Mesothelial cell of epicardium (in vitro differentiated cells): Measurements from ENCODE around the gene ANKRD33B. TPM values are rescaled to one million over a fixed set of nuclear protein-coding genes. Genes with fewer than 3 reads are reported as not detected.

Experiments
- DNase-seq, 2 experiments: peaks; one replicate each; pipeline ENCODE4 v3.0.0; 2021; ENCODE audit warnings: low spot score in 2 of 2; ENCODE audit not compliant: unreplicated experiment in 2 of 2
- H3K27ac Mint-ChIP-seq: 2 replicates; pipeline ENCODE4 v1.8.0; 2021; ENCODE audit warnings: mixed read lengths
- H3K27me3 Mint-ChIP-seq: 2 replicates; pipeline ENCODE4 v1.8.0; 2021; ENCODE audit warnings: low read depth, mixed read lengths
- H3K36me3 Mint-ChIP-seq: 2 replicates; pipeline ENCODE4 v1.8.0; 2021; ENCODE audit warnings: mixed read lengths
- H3K4me1 Mint-ChIP-seq: 2 replicates; pipeline ENCODE4 v1.8.0; 2021; ENCODE audit warnings: mixed read lengths
- H3K4me3 Mint-ChIP-seq: 2 replicates; pipeline ENCODE4 v1.8.0; 2021; ENCODE audit warnings: mild to moderate bottlenecking, moderate library complexity, mixed read lengths
- H3K9me3 Mint-ChIP-seq: 2 replicates; pipeline ENCODE4 v1.8.0; 2021; ENCODE audit warnings: mixed read lengths
- total RNA-seq: library from RNA; stranded (reverse); gene quantifications from 3 replicates; pipeline ENCODE4 v1.2.1, GENCODE V29; 2021
- TF ChIP-seq, protein P1 (sequence below): fragments of 200-600 bp; sonication (generic); IDR thresholded peaks from one replicate; pipeline ENCODE4 v1.5.0; 2021; ENCODE audit warnings: antibody characterized with exemption; ENCODE audit not compliant: unreplicated experiment

ANKRD33B gene
- total RNA-seq, 1 donor from 2014 or later, result 3.8 TPM

DNA sequence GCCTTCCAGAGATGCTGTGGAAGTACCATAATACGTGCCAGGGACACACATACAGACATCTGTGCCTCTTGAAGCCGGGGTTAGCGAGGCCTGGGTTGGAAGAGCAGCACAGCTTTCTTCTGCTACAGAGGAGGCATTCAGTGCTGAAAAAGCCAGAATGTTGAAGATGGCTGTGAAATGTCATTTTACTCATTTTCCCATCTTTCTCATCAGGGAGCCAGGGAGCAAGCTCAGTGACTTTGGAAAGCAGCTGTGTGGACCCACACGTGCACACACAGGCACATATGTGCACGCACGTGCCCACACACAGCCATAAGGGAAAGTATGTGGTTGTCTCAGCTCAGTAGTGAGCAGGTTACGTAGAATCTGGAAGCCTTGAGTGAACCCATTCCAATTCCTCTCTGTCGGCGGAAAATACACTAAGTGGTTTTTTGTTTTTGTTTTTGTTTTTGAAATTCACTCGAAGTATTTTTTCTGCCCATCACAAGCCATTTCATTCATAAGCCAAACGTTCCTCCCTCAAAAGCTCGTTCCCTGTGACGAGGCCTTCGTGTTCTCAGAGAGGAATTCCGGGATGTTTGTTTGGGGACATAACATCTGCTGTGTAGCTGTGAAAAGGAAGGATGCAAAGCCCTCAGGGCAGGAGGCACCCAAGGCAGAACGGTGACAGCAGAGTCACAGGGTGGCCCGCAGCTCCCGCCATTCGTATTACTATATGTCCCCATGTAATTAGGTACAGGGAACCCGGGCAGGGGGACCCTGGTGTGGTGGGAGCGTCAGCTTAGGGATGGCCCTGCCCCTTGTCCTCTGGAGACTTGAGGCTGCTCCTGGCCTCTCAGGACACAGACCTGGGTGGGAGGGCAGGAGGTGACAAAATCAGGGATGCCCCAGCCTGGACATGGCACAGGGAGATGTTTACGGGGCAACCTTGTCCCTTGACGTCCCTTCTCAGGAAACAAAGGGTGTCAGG is 29.0 kb upstream of the ANKRD33B start:
- Mint-ChIP-seq H3K4me1 (peaks cover 28% of the 10 kb centered on the region), H3K36me3 (no peaks in the 10 kb centered on the region), H3K27ac (no peak overlapping the region), H3K4me3 (no peak overlapping the region), H3K27me3 (no peaks in the 10 kb centered on the region), H3K9me3 (peaks cover 4% of the 10 kb centered on the region)
- DNase-seq, result no peak
- TF ChIP-seq, protein P1, sequence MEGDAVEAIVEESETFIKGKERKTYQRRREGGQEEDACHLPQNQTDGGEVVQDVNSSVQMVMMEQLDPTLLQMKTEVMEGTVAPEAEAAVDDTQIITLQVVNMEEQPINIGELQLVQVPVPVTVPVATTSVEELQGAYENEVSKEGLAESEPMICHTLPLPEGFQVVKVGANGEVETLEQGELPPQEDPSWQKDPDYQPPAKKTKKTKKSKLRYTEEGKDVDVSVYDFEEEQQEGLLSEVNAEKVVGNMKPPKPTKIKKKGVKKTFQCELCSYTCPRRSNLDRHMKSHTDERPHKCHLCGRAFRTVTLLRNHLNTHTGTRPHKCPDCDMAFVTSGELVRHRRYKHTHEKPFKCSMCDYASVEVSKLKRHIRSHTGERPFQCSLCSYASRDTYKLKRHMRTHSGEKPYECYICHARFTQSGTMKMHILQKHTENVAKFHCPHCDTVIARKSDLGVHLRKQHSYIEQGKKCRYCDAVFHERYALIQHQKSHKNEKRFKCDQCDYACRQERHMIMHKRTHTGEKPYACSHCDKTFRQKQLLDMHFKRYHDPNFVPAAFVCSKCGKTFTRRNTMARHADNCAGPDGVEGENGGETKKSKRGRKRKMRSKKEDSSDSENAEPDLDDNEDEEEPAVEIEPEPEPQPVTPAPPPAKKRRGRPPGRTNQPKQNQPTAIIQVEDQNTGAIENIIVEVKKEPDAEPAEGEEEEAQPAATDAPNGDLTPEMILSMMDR, result no peak

DNA sequence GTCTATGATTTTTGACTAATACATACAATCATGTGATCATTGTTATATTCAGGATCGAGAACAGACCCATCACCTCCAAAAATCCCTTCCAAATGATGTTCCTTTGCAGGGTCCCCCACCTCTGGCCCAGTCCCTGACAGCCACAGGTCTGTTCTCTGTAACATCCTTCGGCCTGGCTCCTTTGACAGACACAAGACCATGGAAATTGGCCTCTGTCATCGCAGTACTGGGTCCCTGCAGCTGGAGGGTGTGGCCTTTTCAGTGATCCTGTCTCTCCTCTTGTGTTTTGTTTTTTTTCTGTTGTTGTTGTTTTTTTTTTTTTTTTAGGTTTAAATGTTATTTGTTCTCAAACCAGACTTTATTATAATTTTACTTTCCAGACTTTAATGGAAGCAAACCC is 27.4 kb upstream of the ANKRD33B start:
- Mint-ChIP-seq H3K27me3 (no peaks in the 10 kb centered on the region), H3K9me3 (no peaks in the 10 kb centered on the region), H3K27ac (no peak overlapping the region), H3K36me3 (no peaks in the 10 kb centered on the region), H3K4me3 (no peak overlapping the region), H3K4me1 (peaks cover 28% of the 10 kb centered on the region)
- no peak for DNase-seq
- TF ChIP-seq, protein P1, result no peak

DNA sequence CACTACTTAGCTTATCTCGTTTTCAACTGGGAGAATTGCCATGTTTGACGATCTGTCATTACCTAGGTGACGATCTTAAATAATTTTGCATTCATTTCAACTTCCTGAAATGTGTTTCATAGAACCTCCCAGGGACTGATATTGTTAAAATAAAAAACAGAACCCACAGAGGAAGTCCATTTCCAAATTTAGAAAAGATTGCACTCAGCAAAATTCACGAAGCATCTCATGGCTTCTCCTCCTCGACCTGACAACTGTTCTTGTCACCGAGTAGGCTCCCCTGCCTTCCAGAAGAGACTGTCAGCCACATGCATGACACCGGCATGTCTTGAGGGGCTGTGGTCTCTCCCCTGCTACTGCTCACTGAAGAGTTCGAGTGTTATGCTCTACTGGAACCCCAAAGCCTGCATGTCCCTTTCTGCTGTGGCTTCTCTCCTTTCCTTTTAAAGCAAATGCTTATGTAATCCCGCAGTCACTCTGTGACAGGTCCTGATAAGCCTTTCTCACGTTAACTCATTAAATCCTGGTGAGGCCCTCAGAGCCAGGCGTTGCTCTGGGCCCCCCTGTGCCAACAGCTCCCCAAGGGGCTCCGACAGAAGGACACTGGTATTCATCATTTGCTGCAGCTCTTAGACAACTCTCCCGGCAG is 26.8 kb upstream of the ANKRD33B start:
- no peaks in the 10 kb centered on the region for H3K27me3 Mint-ChIP-seq
- H3K36me3 Mint-ChIP-seq, result no peaks in the 10 kb centered on the region
- no peak overlapping the region for H3K4me3 Mint-ChIP-seq
- DNase-seq, result no peak
- TF ChIP-seq, protein P1, result no peak
- H3K9me3 Mint-ChIP-seq, result no peaks in the 10 kb centered on the region
- no peak overlapping the region for H3K27ac Mint-ChIP-seq
- peaks cover 30% of the 10 kb centered on the region for H3K4me1 Mint-ChIP-seq

DNA sequence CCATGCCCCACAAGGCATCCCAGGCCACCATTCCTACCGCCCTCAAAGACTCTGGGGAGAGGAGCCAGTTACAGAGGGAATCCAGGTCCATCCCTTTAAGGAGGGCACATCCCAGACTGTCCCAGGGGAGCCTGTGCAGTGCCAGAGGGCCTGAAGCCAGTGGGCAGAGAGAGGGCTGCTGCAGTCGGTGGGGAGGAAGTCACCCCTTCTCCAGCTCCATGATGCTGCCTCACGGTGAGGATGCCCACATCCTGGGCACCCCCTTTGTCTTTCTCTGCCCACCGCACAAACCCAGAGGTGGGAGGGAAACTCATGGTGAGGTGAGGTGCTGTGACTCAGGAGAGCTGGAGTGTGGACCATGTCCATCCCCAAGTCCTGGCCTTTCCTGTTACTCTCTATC is 26.2 kb upstream of the ANKRD33B start:
- no peak for DNase-seq
- Mint-ChIP-seq H3K27me3 (no peaks in the 10 kb centered on the region), H3K4me3 (no peak overlapping the region), H3K27ac (no peak overlapping the region), H3K4me1 (peaks cover 33% of the 10 kb centered on the region), H3K9me3 (no peaks in the 10 kb centered on the region), H3K36me3 (no peaks in the 10 kb centered on the region)
- TF ChIP-seq, protein P1, result no peak

DNA sequence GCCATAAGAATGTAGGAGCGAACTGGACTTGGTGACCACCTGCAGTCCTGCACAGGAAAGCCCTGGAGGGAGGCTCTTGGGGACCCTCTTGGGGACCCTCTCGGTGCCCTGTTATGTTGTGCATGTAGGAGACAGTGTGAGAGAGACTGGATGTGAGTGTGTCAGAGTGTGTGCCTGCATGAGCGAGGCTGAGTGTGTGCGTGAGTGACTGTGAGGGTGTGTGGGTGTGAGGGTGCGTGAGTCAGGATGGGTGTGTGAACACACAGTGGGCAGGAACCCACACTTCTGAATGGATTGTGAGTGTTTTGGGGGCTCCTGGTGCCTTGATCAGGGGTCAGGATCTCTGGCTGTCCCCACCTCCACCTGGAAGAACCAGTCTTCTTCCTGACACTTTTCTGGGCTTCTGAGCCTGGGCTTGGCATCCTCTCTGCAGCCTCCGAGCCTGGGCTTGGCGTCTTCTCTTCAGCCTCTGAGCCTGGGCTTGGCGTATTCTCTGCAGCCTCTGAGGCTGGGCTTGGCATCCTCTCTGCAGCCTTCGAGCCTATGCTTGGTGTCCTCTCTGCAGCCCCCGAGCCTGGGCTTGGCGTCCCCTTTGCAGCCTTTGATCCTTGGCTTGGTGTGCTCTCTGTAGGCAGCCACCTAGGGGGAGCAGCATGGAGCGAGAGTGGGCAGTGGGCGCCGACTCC is 25.6 kb upstream of the ANKRD33B start:
- Mint-ChIP-seq H3K27ac (no peak overlapping the region), H3K36me3 (no peaks in the 10 kb centered on the region), H3K4me1 (peaks cover 30% of the 10 kb centered on the region), H3K27me3 (no peaks in the 10 kb centered on the region), H3K9me3 (no peaks in the 10 kb centered on the region), H3K4me3 (no peak overlapping the region)
- TF ChIP-seq, protein P1, result no peak
- DNase-seq, result no peak
